A549 treated with ZK216348 at 1 μM for 4 hours (cell line): ENCODE data around the gene LTBP4. TPM values are rescaled to one million over a fixed set of nuclear protein-coding genes. Genes with fewer than 3 reads are reported as not detected.

ENCODE experiments used
- total RNA-seq: library from RNA; stranded (reverse); fragments of 200-300 nt; extraction: Qiagen RNA extraction; gene quantifications from 5 replicates; pipeline ENCODE4 v1.2.3, GENCODE V29; 2022; ENCODE audit warnings: low read depth

The LTBP4 gene, protein sequence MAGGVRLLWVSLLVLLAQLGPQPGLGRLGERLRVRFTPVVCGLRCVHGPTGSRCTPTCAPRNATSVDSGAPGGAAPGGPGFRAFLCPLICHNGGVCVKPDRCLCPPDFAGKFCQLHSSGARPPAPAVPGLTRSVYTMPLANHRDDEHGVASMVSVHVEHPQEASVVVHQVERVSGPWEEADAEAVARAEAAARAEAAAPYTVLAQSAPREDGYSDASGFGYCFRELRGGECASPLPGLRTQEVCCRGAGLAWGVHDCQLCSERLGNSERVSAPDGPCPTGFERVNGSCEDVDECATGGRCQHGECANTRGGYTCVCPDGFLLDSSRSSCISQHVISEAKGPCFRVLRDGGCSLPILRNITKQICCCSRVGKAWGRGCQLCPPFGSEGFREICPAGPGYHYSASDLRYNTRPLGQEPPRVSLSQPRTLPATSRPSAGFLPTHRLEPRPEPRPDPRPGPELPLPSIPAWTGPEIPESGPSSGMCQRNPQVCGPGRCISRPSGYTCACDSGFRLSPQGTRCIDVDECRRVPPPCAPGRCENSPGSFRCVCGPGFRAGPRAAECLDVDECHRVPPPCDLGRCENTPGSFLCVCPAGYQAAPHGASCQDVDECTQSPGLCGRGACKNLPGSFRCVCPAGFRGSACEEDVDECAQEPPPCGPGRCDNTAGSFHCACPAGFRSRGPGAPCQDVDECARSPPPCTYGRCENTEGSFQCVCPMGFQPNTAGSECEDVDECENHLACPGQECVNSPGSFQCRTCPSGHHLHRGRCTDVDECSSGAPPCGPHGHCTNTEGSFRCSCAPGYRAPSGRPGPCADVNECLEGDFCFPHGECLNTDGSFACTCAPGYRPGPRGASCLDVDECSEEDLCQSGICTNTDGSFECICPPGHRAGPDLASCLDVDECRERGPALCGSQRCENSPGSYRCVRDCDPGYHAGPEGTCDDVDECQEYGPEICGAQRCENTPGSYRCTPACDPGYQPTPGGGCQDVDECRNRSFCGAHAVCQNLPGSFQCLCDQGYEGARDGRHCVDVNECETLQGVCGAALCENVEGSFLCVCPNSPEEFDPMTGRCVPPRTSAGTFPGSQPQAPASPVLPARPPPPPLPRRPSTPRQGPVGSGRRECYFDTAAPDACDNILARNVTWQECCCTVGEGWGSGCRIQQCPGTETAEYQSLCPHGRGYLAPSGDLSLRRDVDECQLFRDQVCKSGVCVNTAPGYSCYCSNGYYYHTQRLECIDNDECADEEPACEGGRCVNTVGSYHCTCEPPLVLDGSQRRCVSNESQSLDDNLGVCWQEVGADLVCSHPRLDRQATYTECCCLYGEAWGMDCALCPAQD (N-terminal part only)
- 31.7 to 70.4 TPM (median 60.7 TPM) in 5 replicates for total RNA-seq

DNA sequence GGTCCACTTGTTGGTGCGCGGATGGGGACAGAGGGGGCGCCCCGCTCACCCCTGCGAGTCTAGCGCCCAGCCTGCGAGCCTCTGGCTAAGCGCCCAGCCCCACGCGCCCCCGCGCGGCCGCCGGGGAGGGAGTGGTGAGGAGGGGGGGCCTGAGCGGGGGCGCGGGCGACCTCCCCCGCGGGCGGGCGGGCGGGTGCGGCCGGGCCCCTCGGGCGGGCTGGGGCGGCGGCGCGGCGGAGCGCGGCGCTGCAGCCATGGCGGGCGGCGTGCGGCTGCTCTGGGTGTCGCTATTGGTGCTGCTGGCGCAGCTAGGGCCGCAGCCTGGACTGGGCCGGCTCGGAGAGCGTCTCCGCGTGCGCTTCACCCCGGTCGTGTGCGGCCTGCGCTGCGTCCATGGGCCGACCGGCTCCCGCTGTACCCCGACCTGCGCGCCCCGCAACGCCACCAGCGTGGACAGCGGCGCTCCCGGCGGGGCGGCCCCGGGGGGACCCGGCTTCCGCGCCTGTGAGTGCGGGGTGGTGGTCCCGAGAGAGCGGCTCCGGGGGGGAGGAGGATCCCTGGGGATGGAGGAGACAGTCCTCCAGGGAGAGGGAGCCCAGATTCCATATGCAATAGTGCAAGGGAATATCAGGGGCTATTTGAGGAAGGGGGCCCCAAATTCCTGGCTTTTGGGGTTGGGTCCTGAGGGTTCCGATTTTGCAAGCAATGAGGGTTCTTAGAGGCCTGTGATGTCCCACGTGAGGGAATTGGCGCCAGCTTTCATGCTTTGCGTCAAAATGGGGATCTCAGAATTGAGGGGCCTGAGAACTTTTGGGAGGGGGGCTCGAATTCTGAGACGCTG, at the start of gene LTBP4:
Gene LTBP4 (plus strand): TSS at position 236 of the 841 bp plus-strand sequence. CDS start 19 bp downstream, at position 255.

GRCh38 chr19:40576585-40577451, 24.4 kb upstream of the LTBP4 start, which contains the start of gene SHKBP1:
Gene SHKBP1, plus strand, starts transcription at chr19:40576873. Its CDS starts 27 bp downstream, at chr19:40576900.

Other genes with a start within 250 kb of the LTBP4 start
- gene HIPK4, start 211.2 kb upstream of the LTBP4 start, total RNA-seq: 0.20 to 0.42 TPM (median 0.32 TPM) in 5 replicates
- gene PRX, start 188.0 kb upstream of the LTBP4 start, total RNA-seq: 1.0 to 1.7 TPM (median 1.5 TPM) in 5 replicates
- gene SERTAD1, start 175.4 kb upstream of the LTBP4 start, total RNA-seq: 22.7 to 35.8 TPM (median 30.0 TPM) in 5 replicates
- 33.6 to 51.6 TPM (median 44.8 TPM) in 5 replicates for gene SERTAD3, start 157.0 kb upstream of the LTBP4 start, total RNA-seq
- 196 to 343 TPM (median 318 TPM) in 5 replicates for gene BLVRB, start 135.6 kb upstream of the LTBP4 start, total RNA-seq
- gene SPTBN4, start 134.4 kb upstream of the LTBP4 start, total RNA-seq: 0.55 to 1.2 TPM (median 0.71 TPM) in 5 replicates
- 81.7 to 154 TPM (median 141 TPM) in 5 replicates for gene SHKBP1, start 24.5 kb upstream of the LTBP4 start, total RNA-seq
- gene NUMBL, start 89.3 kb downstream of the LTBP4 start, total RNA-seq: 42.3 to 77.6 TPM (median 74.4 TPM) in 5 replicates
- 53.2 to 88.6 TPM (median 87.2 TPM) in 5 replicates for gene COQ8B, start 115.5 kb downstream of the LTBP4 start, total RNA-seq
- gene ITPKC, start 115.7 kb downstream of the LTBP4 start, total RNA-seq: 18.3 to 29.6 TPM (median 27.3 TPM) in 5 replicates
- gene ACTMAP, start 149.1 kb downstream of the LTBP4 start, total RNA-seq: 13.2 to 20.0 TPM (median 18.7 TPM) in 5 replicates
- 153 to 193 TPM (median 158 TPM) in 5 replicates for gene SNRPA, start 149.8 kb downstream of the LTBP4 start, total RNA-seq
- gene MIA, start 174.2 kb downstream of the LTBP4 start, total RNA-seq: not detected in 5 replicates
- gene RAB4B, start 176.9 kb downstream of the LTBP4 start, total RNA-seq: 11.4 to 20.7 TPM (median 18.1 TPM) in 5 replicates
- gene EGLN2, start 197.8 kb downstream of the LTBP4 start, total RNA-seq: 59.6 to 101 TPM (median 96.2 TPM) in 5 replicates
- not detected in 5 replicates for gene CYP2A6, start 249.1 kb downstream of the LTBP4 start, total RNA-seq